HG02938 (cell line): ENCODE results near the gene NDST1.

Experiments used
- ATAC-seq: cut with Tn5 transposase; IDR thresholded peaks from one replicate; pipeline ENCODE4 v1.9.1; 2021; ENCODE audit warnings: mild to moderate bottlenecking, moderate library complexity; ENCODE audit not compliant: unreplicated experiment

The NDST1 gene

DNA sequence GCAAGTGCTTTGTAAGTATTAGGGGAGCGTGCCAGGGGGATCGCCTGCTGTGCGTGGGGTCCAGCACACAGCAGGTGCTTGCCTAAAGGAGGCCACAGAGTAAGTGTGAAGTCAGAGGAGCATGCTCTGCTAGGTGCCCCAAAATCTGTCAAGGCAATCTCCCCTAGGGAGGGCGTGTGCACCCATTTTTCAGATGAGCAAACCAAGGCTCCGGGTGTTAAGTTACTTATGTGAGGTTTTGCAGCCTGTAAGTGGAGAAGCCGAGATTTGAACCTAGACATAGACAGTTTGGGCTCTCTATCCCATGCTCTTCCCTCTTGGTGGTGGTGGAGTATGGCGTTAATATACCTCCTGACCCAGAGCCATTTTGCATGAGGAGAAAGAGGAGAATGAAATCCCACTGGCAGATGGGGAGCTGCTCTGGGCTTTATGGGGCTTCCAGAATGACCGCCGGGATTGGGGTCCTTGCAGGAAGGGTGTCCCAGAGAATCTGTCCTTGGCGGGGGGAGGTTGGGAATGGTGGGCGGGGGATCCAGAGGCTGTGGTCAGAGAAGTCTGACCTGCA lies 14.1 kb downstream of the NDST1 start:
- no peak for ATAC-seq

DNA sequence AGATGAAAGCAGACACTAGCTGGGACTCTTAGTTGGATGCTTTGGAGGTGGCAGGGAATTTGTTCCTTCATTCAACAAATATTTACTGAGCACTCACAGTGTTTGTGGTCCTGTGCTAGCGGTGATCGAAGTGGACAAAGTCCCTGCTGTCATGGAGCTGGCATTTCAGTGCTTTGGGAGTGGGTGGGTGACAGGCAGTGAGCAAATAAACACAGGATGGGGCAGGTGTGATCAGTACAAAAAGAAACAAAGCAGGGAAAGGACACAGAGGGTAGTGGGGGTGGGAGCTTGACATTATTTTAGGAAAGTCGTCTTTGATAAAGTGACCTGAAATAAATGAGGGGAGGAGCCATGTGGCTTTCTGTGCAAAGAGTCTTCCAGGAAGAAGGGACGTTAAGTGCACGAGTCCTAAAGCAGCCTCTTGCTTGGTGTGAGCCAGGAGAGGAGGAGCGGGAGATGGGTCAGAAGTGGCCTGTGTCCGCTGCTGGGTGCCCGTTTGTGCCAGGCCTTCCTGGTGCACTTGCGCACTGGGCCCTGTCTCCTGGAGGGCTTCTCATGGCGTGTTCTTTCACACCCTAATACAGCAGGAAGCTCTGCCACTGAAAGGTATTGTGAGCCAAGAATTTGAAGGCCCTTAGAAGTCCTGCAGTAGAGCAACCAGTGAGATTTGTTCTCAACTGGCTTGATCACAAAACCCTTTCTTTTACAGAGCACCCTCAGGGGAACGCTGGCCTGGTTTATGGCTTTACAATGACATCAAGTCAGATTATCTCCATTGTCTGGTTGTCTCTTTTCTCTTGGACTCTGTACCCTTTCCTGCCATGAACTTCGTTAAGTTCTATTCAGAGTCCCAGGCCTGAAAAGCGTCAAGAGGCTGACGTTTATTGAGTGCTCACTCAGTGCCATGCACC lies 14.8 kb downstream of the NDST1 start:
- no peak for ATAC-seq

DNA sequence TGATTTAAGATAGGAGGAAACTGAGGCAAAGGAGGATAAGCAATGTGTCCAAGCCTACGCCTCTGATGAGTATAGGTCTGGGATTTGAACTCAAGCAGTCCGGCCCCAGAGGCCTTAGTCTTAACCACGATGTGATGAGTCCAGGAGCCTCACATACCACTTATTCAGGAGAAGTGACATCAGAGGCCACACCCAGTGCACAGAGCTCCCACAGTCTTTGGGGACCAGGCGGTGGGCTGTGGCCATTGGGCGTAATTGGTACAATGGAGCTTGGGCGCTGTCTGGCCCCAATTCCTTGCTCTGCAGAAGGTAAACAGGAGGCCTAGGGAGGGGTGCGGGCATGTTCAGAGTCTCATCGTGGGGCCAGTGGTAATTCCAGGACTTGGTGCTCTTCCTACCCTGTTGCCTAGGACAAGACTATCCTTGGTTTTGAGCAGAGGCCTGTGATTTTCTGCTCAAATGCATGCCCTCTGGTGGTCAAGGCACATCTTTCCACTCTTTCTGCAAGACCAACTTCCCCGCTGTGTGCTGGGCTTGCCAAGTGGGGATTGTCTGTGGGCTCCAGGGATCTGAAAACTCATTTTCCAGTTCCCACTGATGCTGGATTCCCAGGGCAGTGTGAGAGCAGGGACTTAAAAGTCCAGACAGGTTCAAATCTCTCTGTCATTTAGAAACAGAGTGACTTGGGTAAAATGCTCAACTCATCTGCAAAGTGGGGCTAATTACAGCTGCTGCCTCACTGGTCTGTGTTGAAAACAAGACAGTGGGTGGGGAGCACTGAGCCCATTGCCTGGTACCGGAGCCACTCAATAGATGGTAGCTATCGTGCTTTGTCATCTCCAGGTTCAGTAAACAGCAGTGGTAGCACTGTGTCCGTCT lies 15.8 kb downstream of the NDST1 start:
- ATAC-seq, result no peak

DNA sequence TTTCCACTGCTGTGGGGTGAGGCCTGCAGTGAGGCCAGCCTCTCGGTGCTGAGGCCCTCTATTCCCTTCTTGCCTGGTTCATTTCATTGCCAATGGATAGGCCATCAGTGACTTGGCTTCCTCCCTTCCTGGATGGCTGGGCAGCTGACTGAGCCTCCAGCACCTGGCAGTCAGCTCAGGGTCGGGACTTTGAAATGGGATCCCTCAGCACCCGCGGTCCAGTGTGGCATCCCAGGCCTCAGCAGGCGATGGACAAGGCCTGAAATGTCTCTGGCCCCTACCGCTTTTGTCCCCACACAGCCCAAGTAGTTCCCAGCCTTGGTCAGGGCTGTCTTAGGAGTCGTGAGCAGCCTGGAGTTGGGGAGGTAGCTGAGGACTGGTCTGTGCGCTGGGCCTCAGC lies 17.2 kb downstream of the NDST1 start:
- ATAC-seq, result no peak

DNA sequence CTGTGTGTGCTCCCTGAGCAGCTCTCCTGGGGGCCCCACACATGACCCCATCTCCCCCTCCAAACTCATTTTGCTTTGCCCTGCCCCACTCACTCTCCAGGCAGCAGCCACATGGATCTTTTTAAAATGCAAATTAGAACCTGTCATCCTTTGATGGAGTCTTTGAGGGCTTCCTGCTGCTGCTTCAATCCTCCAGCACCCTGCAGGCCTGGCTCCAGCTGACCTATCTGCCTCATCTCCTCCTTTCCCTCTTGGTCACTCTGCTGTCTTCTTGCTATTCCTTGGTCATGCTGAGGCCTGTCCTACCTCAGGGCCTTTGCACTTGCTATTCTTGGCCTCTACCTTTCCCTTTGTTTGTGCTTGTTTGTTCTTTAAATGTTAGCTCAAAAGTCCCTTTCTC lies 17.9 kb downstream of the NDST1 start:
- no peak for ATAC-seq

DNA sequence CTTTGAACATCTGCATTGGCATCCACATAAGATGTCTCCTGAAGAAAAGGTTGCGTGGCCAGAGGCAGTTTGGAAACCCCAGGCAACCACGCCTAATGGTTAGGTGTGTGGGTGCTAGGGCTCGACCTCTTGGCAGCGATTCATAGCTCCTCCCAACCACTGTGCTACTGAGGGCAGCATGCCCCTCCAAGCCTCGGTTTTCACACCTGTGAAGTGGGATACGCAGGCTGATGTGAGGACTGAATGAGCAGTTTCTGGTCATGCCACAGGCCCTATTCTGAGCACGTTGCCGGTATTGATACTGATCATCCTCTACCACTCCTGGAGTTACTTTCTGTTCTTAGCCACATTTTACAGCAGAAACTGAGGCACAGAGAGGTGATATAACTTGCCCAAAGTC lies 19.1 kb downstream of the NDST1 start:
- no peak for ATAC-seq

DNA sequence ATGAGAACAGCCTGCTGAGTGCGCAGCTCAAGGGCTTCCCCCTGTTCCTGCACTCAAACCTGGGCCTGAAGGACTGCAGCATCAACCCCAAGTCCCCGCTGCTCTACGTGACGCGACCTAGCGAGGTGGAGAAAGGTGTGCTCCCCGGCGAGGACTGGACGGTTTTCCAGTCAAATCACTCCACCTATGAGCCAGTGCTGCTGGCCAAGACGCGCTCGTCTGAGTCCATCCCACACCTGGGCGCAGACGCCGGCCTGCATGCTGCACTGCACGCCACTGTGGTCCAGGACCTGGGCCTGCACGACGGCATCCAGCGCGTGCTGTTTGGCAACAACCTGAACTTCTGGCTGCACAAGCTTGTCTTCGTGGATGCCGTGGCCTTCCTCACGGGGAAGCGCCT lies 19.9 kb downstream of the NDST1 start:
- ATAC-seq, result no peak

DNA sequence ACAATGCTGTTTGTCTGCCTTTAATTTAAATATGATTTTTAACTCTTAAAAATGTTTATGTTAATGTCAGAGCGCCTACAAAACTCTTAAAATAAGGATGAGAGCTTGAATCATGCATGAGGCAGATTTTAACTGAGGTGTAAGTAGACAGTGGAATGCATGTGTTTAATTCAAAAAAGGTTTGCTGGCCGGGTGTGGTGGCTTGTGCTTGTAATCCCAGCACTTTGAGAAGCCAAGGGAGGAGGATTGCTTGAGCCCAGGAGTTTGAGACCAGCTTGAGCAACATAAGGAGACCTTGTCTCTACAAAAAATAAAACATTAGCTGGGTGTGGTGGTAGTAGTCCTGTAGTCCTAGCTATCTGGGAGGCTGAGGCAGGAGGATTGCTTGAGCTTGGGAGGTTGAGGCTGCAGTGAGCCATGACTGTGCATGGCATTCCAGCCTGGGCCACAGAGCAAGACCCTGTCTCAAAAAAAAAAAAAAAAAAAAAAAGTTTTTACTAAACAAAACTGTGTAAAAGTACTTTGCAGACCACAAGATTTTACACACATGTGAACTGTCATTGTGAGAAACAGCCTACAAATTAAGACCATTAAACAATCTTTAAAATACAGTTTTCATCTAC lies 21.1 kb downstream of the NDST1 start:
- ATAC-seq, result no peak

DNA sequence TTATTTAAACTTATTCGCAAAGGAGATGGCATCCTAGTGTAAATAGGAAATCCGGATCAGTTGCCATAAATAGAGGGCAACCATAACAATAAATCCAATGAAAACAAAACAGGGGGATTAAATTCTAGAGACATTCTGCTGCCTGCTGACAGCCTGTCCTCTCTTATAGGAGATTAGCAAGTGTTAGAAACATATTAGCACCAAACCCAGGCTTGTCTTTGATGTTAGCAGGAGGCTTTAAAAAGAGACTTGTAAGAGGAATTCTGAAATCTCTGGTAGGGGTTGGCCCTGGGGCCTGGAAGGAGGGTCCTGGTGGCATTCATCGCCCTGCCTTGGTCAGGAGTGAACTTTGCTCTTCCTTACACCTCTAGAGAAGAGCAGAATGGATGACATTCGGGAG lies 21.6 kb downstream of the NDST1 start:
- ATAC-seq, result no peak

DNA sequence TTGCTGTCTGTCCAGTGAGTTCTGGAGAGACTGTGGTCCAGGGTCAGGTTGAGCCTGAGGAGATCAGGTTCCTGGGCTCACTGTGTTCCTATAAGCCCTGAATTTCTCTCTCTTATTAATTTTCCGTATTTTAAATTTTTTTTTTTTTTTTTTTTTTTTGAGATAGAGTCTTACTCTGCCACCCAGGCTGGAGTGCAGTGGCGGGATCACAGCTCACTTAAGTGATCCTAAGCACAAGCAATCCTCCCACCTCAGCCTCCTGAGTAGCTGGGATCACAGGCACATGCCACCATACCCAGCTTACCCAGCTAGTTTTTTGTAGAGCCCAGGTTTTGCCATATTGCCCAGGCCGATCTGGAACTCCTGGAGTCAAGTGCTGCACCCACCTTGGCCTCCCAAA lies 22.5 kb downstream of the NDST1 start:
- ATAC-seq, result no peak

DNA sequence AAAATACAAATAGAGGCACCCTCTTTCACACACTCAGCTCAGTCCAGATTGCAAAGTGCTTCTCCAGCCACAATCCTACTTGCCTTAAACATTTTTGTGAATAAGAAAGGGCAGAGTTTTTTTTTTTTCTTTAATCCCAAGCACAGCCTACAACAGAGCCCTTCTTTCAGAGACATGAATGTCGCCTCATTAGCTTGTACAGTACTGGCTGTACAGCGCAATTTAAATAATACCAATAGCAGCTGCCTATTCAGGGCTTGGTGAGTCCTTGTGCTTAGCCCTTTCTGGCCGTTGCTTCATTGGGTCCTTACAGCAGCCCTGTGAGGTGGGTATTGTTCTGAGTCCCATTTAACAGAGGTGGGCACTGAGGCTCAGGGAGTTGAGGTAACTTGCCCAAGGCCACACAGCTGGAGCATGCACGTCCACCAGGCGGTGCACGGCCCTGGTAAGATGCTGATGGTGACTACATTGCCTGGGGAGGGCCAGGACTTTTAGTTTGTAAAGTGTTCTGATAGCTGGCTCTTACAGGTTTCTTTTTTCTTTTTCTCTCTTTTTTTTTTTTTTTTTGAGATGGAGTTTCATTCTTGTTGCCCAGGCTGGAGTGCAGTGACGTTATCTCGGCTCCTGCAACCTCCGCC lies 23.1 kb downstream of the NDST1 start:
- no peak for ATAC-seq

DNA sequence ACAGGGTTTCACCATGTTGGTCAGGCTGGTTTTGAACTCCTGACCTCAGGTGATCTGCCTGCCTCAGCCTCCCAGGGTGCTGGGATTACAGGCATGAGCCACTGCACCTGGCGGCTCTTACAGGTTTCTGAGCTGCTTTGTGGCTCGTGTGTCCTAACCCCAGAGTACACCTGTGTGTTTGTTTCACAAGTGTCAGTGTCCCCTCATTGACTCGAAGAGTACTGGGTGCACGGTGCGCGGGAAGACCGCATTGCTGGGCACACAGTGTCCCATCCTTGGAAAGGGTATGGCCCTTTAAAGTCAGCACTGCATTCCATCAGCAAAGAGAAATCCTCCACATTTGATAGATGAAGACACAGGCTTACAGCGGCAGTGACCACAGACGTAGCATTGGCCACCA lies 23.8 kb downstream of the NDST1 start:
- ATAC-seq, result no peak

DNA sequence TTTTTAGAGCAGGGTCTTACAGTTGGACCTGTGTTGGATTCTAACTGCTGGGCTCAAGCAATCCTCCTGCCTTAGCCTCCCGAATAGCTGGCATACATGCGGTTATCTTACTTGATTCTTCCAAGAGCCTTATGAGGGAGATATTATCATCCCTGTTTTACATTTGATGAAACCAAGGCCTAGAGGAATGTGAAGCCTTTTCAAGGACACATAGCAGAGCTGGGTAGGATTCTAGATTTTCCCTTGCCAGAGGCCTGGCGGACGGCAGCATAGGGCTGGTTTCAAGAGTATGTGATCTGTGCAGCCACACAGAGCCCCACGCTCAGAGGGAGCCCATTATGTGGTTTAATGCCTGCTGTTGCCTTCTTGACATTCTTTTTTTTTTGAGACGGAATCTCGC lies 24.2 kb downstream of the NDST1 start:
- no peak for ATAC-seq

DNA sequence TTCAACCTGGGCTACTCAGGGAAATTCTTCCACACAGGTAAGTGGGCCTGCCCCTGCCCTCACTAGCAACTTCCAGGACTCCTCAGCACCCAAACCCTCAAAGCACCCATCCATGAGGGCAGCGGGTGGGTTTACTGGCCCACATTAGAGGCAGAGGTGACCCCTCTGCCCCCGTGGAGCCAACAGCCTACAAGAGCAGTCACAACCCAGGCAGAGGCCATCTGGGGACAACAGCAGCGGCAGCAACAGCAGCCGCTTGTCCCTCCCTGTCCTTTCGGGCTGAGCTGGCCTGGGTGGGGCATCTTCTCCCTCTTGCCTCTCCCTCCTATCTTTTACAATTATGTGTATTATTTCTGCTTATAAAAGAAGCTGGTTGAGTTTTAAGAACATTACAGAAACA lies 25.1 kb downstream of the NDST1 start:
- ATAC-seq, result no peak

DNA sequence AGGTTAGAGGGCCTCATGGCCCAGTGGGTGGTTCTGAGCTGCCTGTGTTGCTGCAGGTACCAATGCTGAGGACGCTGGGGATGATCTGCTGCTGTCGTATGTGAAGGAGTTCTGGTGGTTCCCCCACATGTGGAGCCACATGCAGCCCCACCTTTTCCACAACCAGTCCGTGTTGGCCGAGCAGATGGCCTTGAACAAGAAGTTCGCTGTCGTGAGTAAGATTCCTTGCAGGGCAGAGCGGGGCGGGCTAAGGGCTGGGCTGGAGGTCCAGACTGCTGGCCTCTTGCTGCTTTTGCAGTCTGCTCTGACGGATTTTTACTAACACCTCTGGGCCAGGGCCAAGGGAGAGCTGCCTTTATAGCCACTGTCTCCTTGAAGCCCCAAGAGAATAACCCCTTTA lies 26.9 kb downstream of the NDST1 start:
- no peak for ATAC-seq

DNA sequence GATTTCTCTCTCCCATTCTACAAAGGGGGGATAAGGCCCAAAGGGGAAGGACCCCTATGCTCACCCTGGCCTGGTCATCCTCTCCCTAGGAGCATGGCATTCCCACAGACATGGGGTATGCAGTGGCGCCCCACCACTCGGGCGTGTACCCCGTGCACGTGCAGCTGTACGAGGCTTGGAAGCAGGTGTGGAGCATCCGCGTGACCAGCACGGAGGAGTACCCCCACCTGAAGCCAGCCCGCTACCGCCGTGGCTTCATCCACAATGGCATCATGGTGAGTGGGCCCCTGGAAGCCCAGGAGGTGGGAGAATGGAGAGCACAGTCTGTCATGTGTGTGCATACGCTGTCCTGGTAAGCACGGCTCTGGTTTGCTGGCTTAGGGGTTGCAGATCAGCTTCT lies 27.7 kb downstream of the NDST1 start:
- no peak for ATAC-seq

DNA sequence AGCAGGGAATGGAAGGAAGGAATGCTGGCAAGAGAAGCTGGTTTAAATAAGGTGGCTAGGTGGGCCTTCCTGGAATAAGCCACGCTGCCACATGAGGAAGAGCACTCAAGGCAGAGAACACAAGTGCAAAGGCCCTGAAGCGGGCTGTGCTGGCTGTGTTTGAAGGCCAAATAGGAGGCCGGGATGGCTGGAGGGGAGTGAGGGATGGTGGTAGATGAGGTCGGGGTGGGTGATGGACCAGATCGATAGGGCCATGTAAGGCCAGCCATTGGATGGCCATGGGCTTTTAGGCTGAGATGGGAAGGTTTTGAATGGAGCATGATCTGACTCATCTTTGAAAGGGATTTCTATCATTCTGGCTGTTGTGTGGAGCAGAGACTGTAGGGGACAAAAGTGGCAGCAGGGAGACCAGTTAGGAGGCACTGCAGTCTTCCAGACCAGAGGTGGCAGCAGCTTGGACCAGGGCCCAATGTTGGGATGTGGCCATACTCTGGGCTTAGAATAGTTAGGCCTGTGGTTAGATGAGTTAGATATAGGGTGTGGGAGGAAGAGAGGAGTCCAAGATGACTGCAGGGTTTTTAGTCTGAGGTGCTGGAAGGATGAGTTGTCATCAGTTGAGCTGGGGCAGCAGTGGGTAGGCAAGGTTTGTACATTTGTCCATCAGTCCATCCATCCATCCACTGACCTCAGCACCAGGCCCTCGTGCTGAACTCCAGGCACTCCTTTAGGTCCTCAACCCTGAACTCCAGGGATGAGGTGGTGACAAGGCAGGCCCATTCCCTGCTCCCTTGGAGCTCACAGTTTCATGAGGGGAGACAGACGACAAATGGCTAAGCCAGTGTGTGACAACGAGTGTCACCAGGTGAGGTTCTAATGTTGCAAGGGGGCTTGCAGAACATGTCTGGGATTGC lies 30.3 kb downstream of the NDST1 start:
- no peak for ATAC-seq

DNA sequence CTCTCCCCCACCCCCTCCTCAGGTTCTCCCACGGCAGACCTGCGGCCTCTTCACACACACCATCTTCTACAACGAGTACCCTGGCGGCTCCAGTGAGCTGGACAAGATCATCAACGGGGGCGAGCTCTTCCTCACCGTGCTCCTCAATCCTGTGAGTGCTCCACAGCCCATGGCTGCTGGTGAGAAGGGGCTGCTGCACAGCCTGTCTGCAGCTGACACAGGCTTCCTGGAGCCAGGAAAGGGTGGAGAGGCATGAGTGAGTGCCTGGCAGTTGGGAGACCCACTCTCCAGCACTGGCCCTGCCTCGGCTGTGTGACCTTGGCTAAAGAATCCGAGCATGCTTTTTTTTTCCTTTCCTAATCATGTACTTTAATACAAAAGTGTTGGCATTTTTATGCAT lies 31.3 kb downstream of the NDST1 start:
- ATAC-seq, result no peak

DNA sequence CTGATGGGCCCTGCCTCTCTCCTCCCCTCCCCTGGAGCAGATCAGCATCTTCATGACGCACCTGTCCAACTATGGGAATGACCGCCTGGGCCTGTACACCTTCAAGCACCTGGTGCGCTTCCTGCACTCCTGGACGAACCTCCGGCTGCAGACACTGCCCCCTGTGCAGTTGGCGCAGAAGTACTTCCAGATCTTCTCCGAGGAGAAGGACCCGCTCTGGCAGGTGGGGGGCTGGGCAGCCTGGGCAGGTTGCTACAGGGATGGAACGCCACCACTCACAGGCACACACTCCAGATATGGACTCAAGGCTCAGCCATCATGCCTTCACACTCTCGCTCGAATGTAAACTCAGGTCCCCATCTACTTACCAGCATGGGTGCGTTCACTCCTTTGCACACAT lies 32.1 kb downstream of the NDST1 start:
- no peak for ATAC-seq
